Heart left ventricle (tissue), 13 donors: ENCODE measurements around the gene MAGI2.

ENCODE experiments used
- CTCF ChIP-seq, 12 donors: fragments of 200-600 bp; sonication (generic) in 4 of 12; IDR thresholded peaks; one replicate each; pipeline versions ENCODE4 v1.5.0 to v1.8.0; 2018 to 2022; ENCODE audit warnings: antibody characterized with exemption in 12 of 12, mild to moderate bottlenecking in 5 of 12
- POLR2A ChIP-seq, 2 donors: fragments of 450-650 bp; IDR thresholded peaks; one replicate each; pipeline ENCODE4 v1.6.1; 2017; ENCODE audit warnings: antibody characterized with exemption in 2 of 2, mild to moderate bottlenecking in 2 of 2, moderate library complexity in 2 of 2
- donor health status: ischemic (EF 13 %, LVEDD 7.1; RV severe dilation, severe dysfunction).
- donor health status: DM: no; HTN: yes; CAD: no.
- donor health status: DM: no; HTN: no; CAD: no.
- donor health status: ischemic (EF 25% LVEDD 6.9; RV normal size, moderate dysfunction).
- donor health status: ischemic (EF 25% LVEDD 5.7; RV mildly dilated, moderate dysfunction).
- donor health status: ischemic (EF 35%, LVEDD 5.7; RV mildly dilated, moderate dysfunction).
- donor health status: nonischemic (EF 11% LVEDD 7.7; RV severe dilation, severe dysfunction).
- donor health status: DM: yes; HTN: yes; CAD: no.
- donor health status: PGD.
- donor health status: ischemic (EF 29% LVEDD 5.4; RV normal size, mild dysfunction).
- donor health status: nonischemic (EF 23%, LVEDD 6.1; RV moderate dilation, normal function).

GRCh38 chr7:78296046-78296597 is 1157.3 kb downstream of the MAGI2 start:
- TF ChIP-seq POLR2A (IDR thresholded peaks at IDR 0.05) (no peak), CTCF (IDR thresholded peaks at IDR 0.05) (no peak)
